ENCODE measurements around the gene GALNT14.

The GALNT14 gene

DNA sequence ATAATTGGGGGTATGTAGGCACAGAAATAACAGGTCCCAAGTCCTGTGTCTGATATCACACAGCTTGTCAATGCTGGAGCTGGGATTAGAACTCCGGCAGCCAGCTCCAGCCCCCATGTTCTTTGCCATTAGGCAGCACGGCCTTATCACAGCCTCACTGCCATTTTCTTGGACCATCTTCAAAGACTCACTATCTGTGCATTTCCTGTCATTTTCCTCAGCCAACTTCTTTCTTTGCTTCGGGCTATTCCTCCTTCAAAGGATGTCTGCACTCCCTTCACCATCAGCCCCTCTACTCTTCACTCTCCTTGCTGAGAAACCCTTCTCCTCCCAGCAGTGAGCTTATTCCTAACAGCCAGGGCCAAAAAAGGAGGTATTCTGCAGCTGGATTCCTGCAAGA, 139.6 kb downstream of the GALNT14 start:
- TF ChIP-seq CTCF (IDR thresholded peaks at IDR 0.05; ENCODE audit: extremely low read depth, missing control alignments) = no peak
- no peak for DNase-seq (ENCODE audit: low spot score)

GRCh38 chr2:30997979-30998378, 140.3 kb downstream of the GALNT14 start:
- TF ChIP-seq CTCF (IDR thresholded peaks at IDR 0.05; ENCODE audit: extremely low read depth, missing control alignments) = no peak
- DNase-seq (ENCODE audit: low spot score) = no peak

DNA sequence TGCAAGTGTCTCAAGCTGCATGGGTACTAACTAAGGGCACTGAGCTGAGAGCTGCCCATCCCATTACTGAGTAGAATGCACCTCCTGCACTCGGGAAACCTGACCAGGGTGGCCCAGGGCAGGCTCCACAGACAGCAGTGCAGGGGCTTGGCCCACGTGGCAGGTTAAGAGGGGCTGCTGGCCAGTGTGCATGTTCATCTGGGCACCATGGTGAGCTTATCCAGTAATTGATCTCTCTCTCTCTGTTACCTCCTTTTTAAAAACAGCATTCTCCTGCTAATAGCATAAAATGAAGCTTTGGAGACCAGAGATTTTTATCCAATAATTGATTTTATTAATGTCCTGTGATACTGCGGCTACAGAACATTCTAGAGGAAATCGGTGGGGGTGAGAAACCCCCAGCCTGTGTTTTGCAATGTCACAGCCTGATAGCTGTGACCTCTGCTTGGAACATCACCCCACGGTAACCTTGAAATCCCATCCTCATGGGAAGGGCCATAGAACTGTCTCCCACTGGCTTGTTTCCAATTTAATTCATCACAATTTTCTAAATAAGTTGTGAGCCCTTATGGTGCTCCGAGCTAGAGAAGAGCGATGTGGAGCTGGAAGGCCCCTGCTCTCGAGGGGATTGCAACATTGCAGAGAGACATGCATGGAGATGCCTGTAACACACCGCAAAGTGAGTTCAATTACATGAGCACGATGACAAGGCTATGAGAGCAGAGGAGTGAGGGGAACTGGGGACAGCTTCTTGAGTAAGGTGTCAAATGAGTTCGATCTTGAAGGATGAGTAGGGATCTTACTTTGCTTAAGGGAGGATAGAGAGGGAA, 143.8 kb downstream of the GALNT14 start:
- no peak for DNase-seq (ENCODE audit: low spot score)
- no peak for TF ChIP-seq CTCF (IDR thresholded peaks at IDR 0.05; ENCODE audit: extremely low read depth, missing control alignments)

- DNase-seq (ENCODE audit: low spot score) = no peak
- no peak for TF ChIP-seq CTCF (IDR thresholded peaks at IDR 0.05; ENCODE audit: extremely low read depth, missing control alignments)
Observed at GRCh38 chr2:30992781-30993180, 145.5 kb downstream of the GALNT14 start.

DNA sequence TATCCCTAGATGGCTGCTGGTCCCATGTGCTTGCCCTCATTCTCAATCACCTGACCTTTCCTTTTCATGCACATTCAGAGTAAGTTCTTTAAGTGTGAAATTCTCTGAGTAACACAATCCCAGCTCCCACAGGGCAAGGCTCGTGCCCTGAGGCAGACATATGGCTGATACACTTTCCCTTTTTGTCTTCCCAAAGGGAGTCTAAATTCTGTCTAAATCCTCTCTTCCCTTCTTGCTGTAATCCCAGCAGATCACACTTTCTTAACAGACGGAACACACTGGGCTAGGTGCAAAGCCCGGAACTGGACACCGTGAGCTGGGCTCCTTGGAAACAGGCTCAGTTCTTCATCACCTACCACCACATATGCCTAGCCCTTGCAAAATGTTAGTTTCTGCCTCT, 147.6 kb downstream of the GALNT14 start:
- TF ChIP-seq CTCF (IDR thresholded peaks at IDR 0.05; ENCODE audit: extremely low read depth, missing control alignments) = no peak
- no peak for DNase-seq (ENCODE audit: low spot score)

DNA sequence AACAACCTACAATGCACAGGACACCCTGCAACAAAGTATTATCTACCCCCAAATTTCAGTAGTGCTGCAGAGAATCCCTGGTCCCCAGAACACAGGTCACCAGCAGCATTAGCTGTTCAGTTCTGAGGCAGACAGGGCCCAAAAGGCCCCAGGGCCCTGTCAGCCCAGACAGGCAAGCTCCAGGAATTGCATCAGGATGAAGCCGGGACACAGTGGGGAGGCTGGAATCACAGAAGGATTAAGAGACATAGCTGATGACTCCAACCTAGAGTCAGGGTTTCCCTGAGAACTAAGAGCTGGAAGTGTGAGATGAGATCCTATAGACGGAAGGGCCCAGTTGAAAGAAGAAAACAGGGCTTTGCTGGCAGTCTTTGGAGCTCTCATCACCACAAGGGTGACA, 148.1 kb downstream of the GALNT14 start:
- DNase-seq (ENCODE audit: low spot score) = no peak
- no peak for TF ChIP-seq CTCF (IDR thresholded peaks at IDR 0.05; ENCODE audit: extremely low read depth, missing control alignments)

GRCh38 chr2:30989746-30990145, 148.5 kb downstream of the GALNT14 start:
- no peak for DNase-seq (ENCODE audit: low spot score)
- no peak for TF ChIP-seq CTCF (IDR thresholded peaks at IDR 0.05; ENCODE audit: extremely low read depth, missing control alignments)
